OCI-LY3 (cell line): Measurements from ENCODE around the gene C8G.

ENCODE experiments used
- H2AFZ ChIP-seq: fragments of 200-600, 300-600 bp; shearing (Covaris generic); 2 replicates; pipeline ENCODE4 v1.6.0; 2014; ENCODE audit warnings: antibody characterized with exemption, low read depth, low read length
- H3K27ac ChIP-seq: fragments of 200-600, 300-600 bp; sonication (generic); 2 replicates; pipeline ENCODE4 v1.5.1; 2014; ENCODE audit warnings: mild to moderate bottlenecking, low read length, moderate library complexity, mixed read lengths
- H3K27me3 ChIP-seq: fragments of 200-600, 300-600 bp; sonication (generic); 2 replicates; pipeline ENCODE4 v1.6.1; 2014; ENCODE audit warnings: low read depth, low read length, mixed read lengths
- H3K36me3 ChIP-seq: fragments of 200-600, 300-600 bp; sonication (generic); replicated peaks from 2 replicates; pipeline ENCODE3; 2014; ENCODE audit warnings: low read depth, low read length, mixed read lengths
- H3K4me1 ChIP-seq: fragments of 300-600, 200-600 bp; sonication (generic); 2 replicates; pipeline ENCODE4 v1.6.1; 2014; ENCODE audit warnings: low read length, mixed read lengths
- H3K4me2 ChIP-seq: fragments of 200-600, 300-600 bp; sonication (generic); 2 replicates; pipeline ENCODE4 v1.6.1; 2014; ENCODE audit warnings: low read length, mixed read lengths
- H3K4me3 ChIP-seq: fragments of 300-600, 200-600 bp; sonication (generic); 2 replicates; pipeline ENCODE4 v1.5.1; 2014; ENCODE audit warnings: antibody characterized with exemption, mild to moderate bottlenecking, low read length, moderate library complexity
- H3K79me2 ChIP-seq: fragments of 300-600, 200-600 bp; shearing (Covaris generic); 2 replicates; pipeline ENCODE4 v1.6.1; 2014; ENCODE audit warnings: mild to moderate bottlenecking, low read length, mixed read lengths
- H3K9ac ChIP-seq: fragments of 300-600, 200-600 bp; shearing (Covaris generic); 2 replicates; pipeline ENCODE4 v1.6.0; 2014; ENCODE audit warnings: mild to moderate bottlenecking, low read length, moderate library complexity
- H3K9me3 ChIP-seq: fragments of 200-600, 300-600 bp; shearing (Covaris generic); 2 replicates; pipeline ENCODE4 v1.6.1; 2014; ENCODE audit warnings: low read length, mixed read lengths; ENCODE audit not compliant: insufficient read depth
- H4K20me1 ChIP-seq: fragments of 200-600, 300-600 bp; sonication (generic); 2 replicates; pipeline ENCODE4 v1.6.1; 2016; ENCODE audit warnings: low read length, mixed read lengths; ENCODE audit not compliant: insufficient read depth
- EZH2phosphoT487 ChIP-seq: fragments of 200-600 bp; shearing (Covaris generic); IDR thresholded peaks from 2 replicates; pipeline ENCODE4 v1.6.1; 2018; ENCODE audit warnings: antibody characterized with exemption, mixed run types, low read depth
- TF ChIP-seq, protein P1 (sequence below): fragments of 200-600, 300-600 bp; sonication (generic); IDR thresholded peaks from 2 replicates; pipeline ENCODE4 v1.5.1; 2014; ENCODE audit warnings: antibody characterized with exemption, low read length, low read depth

C8G gene

DNA sequence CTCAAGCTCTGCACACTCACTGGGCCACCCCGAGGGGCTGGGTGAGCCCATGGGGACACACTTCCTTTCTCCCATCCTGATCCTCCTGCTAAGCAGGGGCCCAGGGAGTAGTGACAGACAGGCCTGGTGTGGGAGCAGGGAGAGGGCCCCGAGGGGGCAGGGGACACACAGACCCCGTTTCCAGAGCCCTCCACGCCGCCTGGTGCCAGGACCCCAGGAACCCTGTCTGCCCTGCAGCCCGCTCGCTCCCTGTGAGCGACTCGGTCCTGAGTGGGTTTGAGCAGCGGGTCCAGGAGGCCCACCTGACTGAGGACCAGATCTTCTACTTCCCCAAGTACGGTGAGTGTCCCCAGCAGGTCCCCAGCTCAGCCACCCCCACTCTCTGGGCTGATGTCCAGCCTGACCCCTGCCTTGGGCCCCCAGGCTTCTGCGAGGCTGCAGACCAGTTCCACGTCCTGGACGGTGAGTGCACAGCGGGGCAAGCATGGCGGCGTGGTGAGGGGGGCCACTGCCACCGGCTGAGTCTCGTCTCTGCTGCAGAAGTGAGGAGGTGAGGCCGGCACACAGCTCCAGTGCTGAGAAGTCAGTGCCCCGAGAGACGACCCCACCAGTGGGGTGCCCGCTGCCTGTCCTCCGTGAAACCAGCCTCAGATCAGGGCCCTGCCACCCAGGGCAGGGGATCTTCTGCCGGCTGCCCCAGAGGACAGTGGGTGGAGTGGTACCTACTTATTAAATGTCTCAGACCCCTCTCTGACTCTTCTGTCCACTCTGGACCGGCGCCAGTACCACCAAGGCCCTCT is 1.4 kb downstream of the C8G start:
- Histone ChIP-seq H3K9ac (no peak overlapping the region), H4K20me1 (no peaks in the 10 kb centered on the region), H3K4me3 (no peak overlapping the region), H3K9me3 (no peaks in the 10 kb centered on the region), H2AFZ (no peak overlapping the region), H3K27ac (no peak overlapping the region), H3K27me3 (no peaks in the 10 kb centered on the region), H3K4me2 (no peak overlapping the region), H3K4me1 (peaks cover 34% of the 10 kb centered on the region), H3K79me2 (peaks cover 18% of the 10 kb centered on the region), H3K36me3 (peaks cover 12% of the 10 kb centered on the region)
- TF ChIP-seq EZH2phosphoT487: no peak
- TF ChIP-seq, protein P1, sequence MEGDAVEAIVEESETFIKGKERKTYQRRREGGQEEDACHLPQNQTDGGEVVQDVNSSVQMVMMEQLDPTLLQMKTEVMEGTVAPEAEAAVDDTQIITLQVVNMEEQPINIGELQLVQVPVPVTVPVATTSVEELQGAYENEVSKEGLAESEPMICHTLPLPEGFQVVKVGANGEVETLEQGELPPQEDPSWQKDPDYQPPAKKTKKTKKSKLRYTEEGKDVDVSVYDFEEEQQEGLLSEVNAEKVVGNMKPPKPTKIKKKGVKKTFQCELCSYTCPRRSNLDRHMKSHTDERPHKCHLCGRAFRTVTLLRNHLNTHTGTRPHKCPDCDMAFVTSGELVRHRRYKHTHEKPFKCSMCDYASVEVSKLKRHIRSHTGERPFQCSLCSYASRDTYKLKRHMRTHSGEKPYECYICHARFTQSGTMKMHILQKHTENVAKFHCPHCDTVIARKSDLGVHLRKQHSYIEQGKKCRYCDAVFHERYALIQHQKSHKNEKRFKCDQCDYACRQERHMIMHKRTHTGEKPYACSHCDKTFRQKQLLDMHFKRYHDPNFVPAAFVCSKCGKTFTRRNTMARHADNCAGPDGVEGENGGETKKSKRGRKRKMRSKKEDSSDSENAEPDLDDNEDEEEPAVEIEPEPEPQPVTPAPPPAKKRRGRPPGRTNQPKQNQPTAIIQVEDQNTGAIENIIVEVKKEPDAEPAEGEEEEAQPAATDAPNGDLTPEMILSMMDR: no peak

DNA sequence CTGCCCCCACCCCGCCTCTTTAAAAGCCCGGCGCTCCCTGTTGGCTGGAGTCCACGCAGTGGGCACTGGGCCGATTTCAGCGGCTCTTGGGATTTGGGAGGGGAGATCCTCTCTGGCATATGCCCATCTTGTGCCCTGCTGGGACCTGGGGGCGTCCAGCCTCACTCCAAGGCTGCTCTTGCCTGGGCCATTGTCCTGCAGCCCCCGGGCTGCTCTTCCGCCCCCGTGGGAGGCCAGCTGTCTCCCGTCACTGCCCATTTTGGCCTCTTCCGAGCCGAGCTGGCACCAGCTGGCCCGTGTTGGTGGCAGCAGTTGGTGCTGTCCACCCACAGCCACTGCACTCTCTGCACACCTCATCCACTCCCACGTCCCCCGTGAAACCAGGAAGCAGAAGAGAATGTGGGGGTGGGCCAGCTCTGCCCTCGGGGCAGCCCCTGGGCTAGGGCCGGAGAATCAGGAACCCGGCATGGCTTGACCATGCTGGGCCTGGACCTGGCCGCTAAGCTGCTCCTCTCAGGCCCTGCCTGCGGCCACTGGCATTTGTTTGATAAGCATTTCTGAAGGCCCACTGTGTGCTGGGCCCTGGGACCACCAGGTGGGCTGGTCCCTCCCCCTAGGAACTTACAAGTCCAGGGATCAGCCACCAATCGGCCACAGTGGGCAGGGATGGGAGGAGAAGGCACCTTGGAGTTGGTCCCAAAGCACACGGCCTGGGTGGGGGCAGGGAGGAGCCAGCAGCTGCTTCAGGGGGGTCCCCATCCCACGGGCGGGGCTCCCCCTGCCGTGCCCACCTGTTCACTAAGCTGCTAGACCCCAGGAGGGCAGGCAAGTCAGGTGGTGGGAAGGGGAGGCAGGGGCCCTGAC is 2.2 kb downstream of the C8G start:
- H2AFZ ChIP-seq: no peak overlapping the region
- H3K79me2 ChIP-seq: peaks cover 18% of the 10 kb centered on the region
- no peaks in the 10 kb centered on the region for H4K20me1 ChIP-seq
- H3K9ac ChIP-seq: no peak overlapping the region
- H3K9me3 ChIP-seq: no peaks in the 10 kb centered on the region
- H3K27me3 ChIP-seq: no peaks in the 10 kb centered on the region
- H3K4me1 ChIP-seq: peaks cover 34% of the 10 kb centered on the region
- H3K4me3 ChIP-seq: no peak overlapping the region
- H3K4me2 ChIP-seq: no peak overlapping the region
- TF ChIP-seq, protein P1: no peak
- TF ChIP-seq EZH2phosphoT487: no peak
- no peak overlapping the region for H3K27ac ChIP-seq
- peaks cover 4% of the 10 kb centered on the region for H3K36me3 ChIP-seq

DNA sequence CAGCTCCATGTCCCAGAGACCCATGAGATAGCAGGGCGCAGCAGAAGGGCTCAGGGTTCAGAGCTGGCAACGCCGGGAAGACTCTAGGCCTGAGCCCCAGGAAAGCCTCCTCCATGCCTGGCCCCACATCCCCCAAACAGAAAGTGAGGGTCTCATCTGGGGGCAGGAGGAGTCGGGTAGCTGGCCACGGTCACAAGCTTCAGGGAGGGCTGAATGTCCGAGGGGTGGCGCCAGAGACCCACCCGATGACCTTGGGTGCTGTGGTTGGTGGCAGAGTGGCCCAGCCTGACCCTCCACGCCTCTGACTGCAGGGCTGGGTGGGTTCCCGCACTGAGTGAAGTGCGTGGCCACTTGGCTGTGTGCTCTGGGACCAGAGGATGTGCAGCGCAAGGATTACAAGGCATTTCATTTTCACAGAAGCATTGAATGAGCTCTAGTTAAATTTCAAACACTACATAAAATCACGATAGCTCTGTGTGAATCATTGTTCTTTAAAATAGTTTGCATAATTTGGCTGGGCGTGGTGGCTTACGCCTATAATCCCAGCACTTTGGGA is 3.0 kb downstream of the C8G start:
- Histone ChIP-seq H3K4me2 (no peak overlapping the region), H2AFZ (no peak overlapping the region), H3K9me3 (no peaks in the 10 kb centered on the region), H3K27ac (no peak overlapping the region), H3K4me3 (no peak overlapping the region), H3K4me1 (peaks cover 32% of the 10 kb centered on the region), H4K20me1 (no peaks in the 10 kb centered on the region), H3K79me2 (peaks cover 12% of the 10 kb centered on the region), H3K36me3 (no peaks in the 10 kb centered on the region), H3K27me3 (no peaks in the 10 kb centered on the region), H3K9ac (no peak overlapping the region)
- TF ChIP-seq, protein P1: peak; percentile 60
- TF ChIP-seq EZH2phosphoT487: no peak

DNA sequence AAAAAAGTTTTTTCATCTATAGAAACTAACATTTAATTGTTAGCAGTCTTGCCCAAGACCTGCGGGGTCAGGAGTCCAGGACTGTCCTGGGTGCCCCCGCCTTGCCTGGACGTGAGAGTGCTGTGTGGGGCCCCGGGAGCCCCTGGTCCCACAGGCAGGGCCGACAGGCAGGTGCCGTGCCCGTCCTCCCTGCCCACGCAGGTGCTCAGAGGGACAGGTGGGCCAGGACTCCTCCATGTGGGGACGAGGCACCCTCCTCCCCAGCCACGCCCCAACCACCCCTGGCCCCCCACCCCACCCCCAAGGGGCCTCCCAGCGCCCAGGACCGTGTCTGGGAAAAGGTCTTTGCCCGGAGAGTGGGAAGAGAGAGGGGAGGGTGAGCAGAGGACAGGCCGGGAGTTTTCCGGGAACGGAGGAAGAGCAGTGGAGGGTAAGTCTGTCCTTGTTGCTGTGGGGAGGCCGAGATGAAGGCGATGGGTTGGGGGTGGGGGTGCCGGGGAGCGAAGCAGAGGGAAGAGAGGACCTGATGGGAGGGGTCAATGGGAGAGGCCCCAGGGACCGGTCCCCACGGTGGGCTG is 4.3 kb downstream of the C8G start:
- Histone ChIP-seq H3K4me1 (peaks cover 27% of the 10 kb centered on the region), H2AFZ (no peak overlapping the region)

More for the DNA sequence above, 4.3 kb downstream of the C8G start:
- Histone ChIP-seq H4K20me1 (no peaks in the 10 kb centered on the region), H3K4me3 (peak overlapping the region; percentile 87), H3K4me2 (peak overlapping the region; percentile 80), H3K9me3 (no peaks in the 10 kb centered on the region), H3K27ac (no peak overlapping the region), H3K79me2 (no peaks in the 10 kb centered on the region; the same call in 1 of the 2 replicates), H3K27me3 (no peaks in the 10 kb centered on the region), H3K9ac (peak overlapping the region; percentile 64), H3K36me3 (no peaks in the 10 kb centered on the region)
- TF ChIP-seq EZH2phosphoT487: no peak
- TF ChIP-seq, protein P1: no peak
